ENCODE data around the gene LRCH3.

DNA sequence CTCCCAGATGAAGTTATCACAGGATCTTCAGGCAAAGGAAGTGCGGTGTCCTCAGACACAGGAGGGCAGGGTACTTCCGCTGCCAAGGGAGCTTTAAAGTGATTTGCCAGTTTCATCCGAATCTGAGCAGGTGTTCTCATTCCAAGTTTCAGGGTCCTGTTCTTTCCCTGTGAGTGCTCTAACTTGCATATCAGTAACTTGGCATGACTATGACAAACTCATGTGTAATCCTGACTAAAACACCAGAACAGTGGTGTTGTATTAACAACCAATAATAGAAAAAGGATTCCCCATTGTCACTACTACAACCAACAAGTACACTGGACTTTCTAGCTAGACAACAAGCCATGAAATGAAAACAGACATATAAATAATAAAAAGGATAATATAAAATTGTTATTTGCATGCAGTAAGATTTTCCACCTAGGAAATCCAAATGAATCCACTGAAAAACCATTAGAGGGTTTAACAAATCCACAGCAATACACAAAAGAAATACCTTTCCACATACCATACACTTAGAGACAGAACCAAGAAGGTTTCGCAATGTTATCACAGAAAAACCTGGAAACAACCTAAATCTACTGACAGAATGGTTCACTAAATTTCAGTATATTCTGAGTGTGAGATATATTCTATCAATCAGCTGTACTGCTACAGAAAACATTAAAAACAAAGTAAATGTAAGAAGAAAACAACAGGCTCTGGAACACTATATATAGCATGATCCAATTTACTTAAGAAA is 118.1 kb downstream of the LRCH3 start:
- TF ChIP-seq, protein P1, sequence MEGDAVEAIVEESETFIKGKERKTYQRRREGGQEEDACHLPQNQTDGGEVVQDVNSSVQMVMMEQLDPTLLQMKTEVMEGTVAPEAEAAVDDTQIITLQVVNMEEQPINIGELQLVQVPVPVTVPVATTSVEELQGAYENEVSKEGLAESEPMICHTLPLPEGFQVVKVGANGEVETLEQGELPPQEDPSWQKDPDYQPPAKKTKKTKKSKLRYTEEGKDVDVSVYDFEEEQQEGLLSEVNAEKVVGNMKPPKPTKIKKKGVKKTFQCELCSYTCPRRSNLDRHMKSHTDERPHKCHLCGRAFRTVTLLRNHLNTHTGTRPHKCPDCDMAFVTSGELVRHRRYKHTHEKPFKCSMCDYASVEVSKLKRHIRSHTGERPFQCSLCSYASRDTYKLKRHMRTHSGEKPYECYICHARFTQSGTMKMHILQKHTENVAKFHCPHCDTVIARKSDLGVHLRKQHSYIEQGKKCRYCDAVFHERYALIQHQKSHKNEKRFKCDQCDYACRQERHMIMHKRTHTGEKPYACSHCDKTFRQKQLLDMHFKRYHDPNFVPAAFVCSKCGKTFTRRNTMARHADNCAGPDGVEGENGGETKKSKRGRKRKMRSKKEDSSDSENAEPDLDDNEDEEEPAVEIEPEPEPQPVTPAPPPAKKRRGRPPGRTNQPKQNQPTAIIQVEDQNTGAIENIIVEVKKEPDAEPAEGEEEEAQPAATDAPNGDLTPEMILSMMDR (IDR thresholded peaks at IDR 0.05): no peak
- no peak for TF ChIP-seq POLR2A (IDR thresholded peaks at IDR 0.05)
